DMS53 (cell line): ENCODE data around the gene NELFE.

Experiments used
- DNase-seq: peaks from one replicate; lab custom pipeline; 2025; lab: John Stamatoyannopoulos, UW

Gene NELFE

DNA sequence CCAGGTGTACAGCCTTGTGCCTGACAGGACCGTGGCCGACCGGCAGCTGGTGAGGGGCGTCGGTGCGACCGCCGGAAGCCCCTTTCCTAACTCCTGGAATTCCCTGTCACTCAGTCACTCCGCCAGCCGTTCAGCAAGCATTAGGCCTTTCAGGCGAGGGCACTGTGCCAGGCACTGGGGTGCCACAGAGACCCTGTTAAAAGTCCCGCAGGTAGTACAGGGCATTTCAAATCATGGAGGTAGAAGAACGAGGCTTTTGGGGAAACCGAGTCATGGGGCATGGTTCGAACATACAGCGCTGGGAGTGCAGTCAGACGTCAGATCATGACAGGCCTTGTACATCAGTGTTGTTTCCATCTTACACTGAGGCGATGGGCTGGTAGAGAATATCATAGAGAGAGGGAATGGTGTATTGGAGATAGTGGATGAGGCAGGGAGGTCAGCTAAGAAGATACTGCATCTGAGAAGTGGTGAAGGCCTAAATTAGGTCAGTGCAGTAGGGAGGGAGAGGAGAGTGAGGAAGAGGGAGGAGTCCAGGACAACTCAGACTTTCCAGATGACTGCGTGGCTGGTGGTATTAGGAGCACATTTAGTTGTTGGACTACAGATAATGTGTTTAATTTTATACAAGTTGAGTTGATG lies 14.1 kb upstream of the NELFE start:
- peak; percentile 54 for DNase-seq

DNA sequence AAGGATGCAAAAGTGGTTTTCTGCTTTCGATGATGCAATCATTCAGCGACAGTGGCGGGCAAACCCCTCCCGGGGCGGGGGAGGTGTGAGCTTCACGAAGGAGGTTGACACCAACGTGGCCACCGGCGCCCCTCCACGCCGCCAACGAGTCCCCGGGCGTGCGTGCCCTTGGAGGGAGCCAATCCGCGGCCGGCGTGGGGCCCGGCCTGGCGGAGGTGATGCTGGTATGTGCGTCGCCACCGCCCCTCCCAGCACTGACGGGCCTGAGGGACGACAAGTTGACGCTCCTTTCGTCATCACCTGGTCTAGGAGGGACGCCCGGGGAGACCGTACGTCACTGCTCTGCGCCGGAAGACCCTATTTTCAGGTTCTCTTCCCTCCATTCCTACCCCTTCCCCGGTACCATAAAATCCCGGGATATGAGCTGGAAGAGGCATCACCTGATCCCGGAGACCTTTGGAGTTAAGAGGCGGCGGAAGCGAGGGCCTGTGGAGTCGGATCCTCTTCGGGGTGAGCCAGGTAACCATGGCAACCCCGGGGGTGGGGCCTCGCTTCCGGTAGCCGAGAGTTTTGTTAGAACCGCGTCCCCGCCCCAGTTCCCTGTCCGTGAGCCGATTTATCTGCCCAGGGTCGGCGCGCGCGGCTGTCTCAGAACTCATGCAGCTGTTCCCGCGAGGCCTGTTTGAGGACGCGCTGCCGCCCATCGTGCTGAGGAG lies 13.4 kb upstream of the NELFE start, which contains the start of gene DXO:
TSS of gene DXO (minus strand) at position 146 of the 716 bp plus-strand sequence. CDS start 463 bp downstream, outside the sequence.
- DNase-seq: peak; percentile 99

- DNase-seq: no peak
Observed at GRCh38 chr6:31971279-31971992, 12.7 kb upstream of the NELFE start.

DNA sequence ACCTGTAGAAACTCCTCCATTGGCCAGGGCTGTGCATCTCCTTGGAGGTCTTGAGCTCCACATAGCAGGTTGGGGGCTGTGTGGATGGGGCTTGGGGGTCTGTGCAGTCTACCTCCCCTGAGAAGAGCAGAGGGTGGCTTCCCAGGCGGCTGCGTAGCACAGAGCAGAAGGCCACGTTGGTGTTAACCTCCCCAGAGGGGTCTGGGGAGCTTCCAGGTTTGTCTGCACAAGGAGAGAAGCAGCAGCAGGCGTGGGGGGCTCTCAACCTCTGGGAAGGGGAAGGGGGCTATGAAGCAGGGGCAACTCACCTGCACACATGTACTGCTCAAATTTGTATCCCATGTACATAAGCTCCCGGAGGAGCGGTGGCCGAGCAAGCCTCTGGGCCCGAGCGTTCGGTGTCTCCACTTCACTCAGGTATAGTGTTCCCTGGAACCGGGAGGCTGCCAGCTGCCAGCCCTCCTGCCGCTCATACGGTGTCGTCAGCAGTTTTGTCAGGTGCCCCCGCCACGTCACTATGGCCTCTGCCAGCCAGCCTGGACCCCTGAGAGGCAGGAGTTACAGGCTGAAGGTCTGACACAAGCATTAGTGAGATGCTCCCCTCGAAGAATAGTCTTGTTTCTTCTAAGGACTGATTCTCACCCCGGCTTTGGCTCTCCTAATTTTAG lies 12.0 kb upstream of the NELFE start:
- DNase-seq: peak; percentile 89

DNA sequence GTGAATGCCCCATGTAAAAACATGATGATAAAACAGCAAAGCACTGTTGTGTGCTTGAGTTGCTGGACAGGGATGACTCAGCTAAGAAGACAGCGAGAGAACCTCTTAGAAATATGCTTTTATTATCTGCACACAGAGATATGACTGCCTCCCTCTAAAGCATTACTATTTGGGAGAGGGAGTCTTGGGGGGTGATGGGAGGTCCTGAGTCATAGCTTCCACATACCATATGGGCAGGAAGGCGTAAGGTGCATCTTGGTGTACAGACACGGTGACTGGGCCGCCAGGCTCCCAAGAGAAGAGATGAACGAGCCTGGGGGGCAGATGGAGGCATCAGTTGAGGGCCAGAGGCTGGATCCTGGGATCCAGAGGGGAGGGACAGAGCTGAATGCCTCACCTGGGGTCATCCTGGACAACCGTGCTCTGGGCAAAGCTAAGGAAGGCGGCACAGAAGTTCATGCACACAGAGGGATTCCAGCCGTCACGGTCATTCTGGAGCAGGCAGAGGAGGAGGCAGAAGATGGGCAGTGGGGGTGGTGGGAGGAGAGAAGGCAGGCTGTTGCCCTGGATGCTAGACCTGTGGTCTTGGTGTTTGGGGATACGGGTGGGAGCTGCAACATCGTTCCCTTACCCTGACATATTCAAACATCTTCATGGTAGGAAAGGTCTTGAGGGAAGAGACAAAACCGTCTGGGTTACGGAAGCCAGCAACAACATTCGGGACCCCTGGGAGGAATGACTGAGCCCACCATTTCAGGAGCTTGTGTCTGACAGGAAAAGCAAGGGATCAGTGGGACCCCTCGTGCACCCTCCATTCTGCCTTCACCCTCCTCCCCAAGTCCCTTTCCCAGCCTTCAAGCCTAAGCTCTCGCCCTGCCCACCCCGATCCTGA lies 11.2 kb upstream of the NELFE start:
- peak; percentile 22 for DNase-seq

GRCh38 chr6:31968791-31969711 lies 10.3 kb upstream of the NELFE start:
- DNase-seq: no peak

- DNase-seq: no peak
Observed at GRCh38 chr6:31968326-31968725, 9.6 kb upstream of the NELFE start.

DNA sequence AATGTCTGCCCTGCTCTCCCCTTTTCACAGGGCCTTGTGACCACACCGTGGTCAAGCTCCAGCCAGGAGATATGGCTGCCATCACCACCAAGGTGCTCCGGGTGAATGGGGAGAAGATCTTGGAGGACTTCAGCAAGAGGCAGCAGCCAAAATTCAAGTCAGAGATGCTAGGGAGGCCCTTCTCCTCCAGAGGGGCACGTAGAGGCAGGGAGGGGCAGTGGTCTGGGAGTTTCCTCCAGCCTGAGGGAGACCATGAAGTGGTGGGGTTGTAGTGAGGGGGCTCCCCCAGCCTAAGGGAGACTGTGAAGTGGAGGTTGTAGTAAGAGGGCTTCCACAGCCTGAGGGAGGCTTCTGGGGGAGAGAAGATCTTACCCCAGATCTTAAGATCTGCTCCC lies 9.2 kb upstream of the NELFE start:
- DNase-seq: no peak

DNA sequence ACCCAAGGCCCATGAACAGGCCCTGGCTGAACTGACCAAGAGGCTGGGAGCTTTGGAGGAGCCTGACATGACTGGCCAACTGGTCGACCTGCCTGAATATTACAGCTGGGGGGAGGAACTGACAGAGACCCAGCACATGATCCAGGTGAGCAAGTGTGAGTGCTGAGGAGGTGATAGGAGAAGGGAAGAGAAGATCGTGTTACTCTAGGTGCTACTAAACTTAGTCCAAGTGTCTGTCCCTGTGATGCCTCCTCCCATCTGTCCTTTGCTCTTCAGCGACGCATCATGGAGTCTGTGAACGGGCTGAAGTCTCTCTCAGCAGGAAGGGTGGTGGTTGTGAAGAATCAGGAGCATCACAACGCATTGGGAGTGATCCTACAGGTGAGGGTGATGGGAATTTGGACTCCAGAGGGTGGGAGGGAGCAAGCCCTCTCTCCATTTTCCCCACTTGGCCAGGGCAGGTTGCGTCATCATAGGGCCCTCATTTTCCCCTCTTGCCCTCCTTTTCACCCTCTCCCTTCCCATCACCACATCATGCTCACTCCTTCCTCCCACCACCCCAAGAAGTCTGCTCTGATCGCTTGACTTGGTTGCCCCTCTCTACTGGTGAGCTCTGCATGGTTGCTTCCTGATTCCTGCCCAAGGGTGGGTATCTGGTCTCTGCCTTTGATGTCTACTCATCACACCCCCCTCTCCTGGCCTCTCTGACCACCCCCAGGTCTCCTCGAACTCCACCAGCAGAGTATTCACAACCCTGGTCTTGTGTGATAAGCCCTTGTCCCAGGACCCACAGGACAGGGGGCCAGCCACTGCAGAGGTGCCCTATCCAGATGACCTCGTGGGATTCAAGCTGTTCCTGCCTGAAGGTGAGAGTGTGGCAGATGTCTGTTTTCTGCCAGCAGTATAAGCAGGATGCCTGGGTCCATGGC lies 8.5 kb upstream of the NELFE start:
- no peak for DNase-seq

DNA sequence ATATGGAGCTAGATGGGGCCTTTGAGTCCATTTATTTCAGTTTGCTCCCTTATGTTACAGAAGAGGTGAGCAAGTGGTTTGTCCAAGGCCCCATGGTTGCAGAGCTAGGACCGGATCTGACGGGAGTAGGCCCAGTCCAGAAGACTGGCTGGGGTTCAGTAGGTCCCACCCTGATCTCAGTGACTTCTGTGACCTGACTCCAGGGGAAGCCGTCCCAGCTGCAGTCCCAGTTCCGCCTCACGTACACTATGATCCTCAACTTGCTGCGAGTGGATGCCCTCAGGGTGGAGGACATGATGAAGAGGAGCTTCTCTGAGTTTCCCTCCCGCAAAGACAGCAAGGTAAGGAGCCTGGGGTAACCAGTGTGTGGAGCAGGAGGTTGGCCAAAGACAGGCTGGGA lies 7.7 kb upstream of the NELFE start:
- no peak for DNase-seq

DNA sequence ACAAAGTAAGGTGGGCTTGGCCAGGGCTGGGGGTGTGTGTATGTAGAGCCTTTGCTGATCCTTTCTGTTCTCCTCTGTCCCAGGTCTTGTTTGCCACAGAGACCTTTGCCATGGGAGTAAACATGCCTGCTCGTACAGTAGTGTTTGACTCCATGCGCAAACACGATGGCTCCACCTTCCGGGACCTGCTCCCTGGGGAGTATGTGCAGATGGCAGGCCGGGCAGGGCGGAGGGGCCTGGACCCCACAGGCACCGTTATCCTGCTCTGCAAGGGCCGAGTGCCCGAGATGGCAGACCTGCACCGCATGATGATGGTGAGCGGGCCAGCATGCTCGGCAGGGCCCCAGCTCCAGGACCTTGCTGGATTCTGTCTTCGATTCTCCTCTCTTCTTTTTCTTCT lies 6.9 kb upstream of the NELFE start:
- no peak for DNase-seq

DNA sequence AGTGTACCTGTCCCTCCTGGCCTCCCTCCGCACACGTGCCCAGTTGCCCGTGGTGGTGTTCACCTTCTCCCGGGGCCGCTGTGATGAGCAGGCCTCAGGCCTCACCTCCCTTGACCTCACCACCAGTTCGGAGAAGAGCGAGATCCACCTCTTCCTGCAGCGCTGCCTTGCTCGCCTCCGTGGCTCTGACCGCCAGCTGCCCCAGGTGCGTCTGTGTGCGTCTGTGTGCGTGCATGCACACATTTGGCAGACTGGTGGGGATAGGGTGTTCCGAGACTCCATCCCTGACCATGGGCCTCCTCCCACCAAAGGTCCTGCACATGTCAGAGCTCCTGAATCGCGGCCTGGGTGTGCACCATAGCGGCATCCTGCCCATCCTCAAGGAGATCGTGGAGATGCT lies 5.2 kb upstream of the NELFE start:
- no peak for DNase-seq

GRCh38 chr6:31961616-31962015 lies 2.8 kb upstream of the NELFE start:
- no peak for DNase-seq

- no peak for DNase-seq
Observed at GRCh38 chr6:31958412-31958740, 395 bp downstream of the NELFE start.

DNA sequence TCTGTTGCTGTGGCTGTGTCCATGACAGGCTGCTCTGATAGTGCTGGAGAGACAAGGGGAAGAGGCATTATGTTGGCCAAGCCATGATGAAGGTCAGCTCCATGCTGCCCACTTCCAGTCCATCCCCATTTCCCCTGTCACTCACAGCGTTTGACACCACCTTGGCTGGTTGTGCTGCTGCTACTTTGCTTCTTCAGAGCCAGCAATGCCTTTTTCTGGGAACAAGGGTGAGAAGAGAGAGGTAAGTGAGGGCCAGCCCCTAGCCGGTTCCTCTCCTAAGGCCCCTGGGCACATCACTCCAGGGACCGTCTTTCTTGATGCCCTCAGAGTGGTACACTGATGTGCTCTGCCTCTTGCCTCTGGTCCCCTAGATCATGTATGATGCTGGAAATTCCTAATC lies 2.0 kb downstream of the NELFE start:
- DNase-seq: no peak

GRCh38 chr6:31954511-31954910 lies 4.3 kb downstream of the NELFE start:
- DNase-seq: no peak

- no peak for DNase-seq
Observed at GRCh38 chr6:31952890-31953289, 5.9 kb downstream of the NELFE start.

GRCh38 chr6:31952140-31952805 lies 6.5 kb downstream of the NELFE start:
- peak; percentile 69 for DNase-seq
